ENCODE data around the gene SULT2B1.

DNA sequence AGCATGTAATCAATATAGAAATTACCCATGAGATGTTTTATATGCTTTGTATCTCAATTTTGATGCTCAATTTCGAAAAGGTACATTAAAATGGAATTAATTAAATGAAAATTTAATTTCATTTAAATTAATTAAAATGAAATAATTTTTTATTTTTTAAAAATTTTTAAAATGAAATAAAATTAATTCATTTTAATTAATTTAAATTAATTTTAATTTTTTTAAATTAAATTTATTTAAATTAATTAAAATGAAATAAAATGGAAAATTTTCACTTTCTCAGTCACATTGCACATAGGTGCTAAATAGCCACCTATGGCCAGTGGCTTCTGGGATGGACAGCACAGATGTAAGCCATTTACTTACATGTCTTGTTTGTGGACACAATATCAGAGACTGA lies 4.2 kb upstream of the SULT2B1 start:
- TF ChIP-seq POLR2A (IDR thresholded peaks at IDR 0.05; ENCODE audit: low read depth, low read length) (no peak), TAF1 (IDR thresholded peaks at IDR 0.05; ENCODE audit: borderline replicate concordance, low read depth, low read length) (no peak)
